Glutamatergic neuron (in vitro differentiated cells): Measurements from ENCODE around the gene QPCT. TPM values are rescaled to one million over a fixed set of nuclear protein-coding genes. Genes with fewer than 3 reads are reported as not detected.

ENCODE experiments used
- DNase-seq: peaks from one replicate; pipeline ENCODE4 v3.0.0; 2022
- H3K27ac Mint-ChIP-seq: one replicate; pipeline ENCODE4 v1.8.0; 2020; ENCODE audit warnings: mild to moderate bottlenecking, mixed read lengths, inconsistent platforms; ENCODE audit not compliant: unreplicated experiment
- H3K27me3 Mint-ChIP-seq: one replicate; pipeline ENCODE4 v1.8.0; 2020; ENCODE audit warnings: mild to moderate bottlenecking, moderate library complexity, mixed read lengths, inconsistent platforms; ENCODE audit not compliant: unreplicated experiment
- H3K36me3 Mint-ChIP-seq: one replicate; pipeline ENCODE4 v1.8.0; 2020; ENCODE audit warnings: mild to moderate bottlenecking, mixed read lengths, inconsistent platforms; ENCODE audit not compliant: unreplicated experiment
- H3K4me1 Mint-ChIP-seq: one replicate; pipeline ENCODE4 v1.8.0; 2020; ENCODE audit warnings: mild to moderate bottlenecking, low read depth, mixed read lengths, inconsistent platforms; ENCODE audit not compliant: unreplicated experiment
- H3K4me3 Mint-ChIP-seq: one replicate; pipeline ENCODE4 v1.8.0; 2020; ENCODE audit warnings: mild to moderate bottlenecking, mixed read lengths, inconsistent platforms; ENCODE audit not compliant: unreplicated experiment
- H3K9me3 Mint-ChIP-seq: one replicate; pipeline ENCODE4 v1.8.0; 2020; ENCODE audit warnings: mild to moderate bottlenecking, moderate library complexity, mixed read lengths, inconsistent platforms; ENCODE audit not compliant: unreplicated experiment
- CTCF ChIP-seq: fragments of 200-600 bp; sonication (generic); IDR thresholded peaks from one replicate; pipeline ENCODE4 v1.5.0; 2021; ENCODE audit not compliant: partially characterized antibody, unreplicated experiment
- total RNA-seq: library from RNA; stranded (reverse); fragmentation: NEBNext Ultra II Directional; extraction: Animal tissue kit (Norgen Biotek cat#: 25700); gene quantifications from one replicate; pipeline ENCODE4 v1.2.1, GENCODE V29; 2021; ENCODE audit not compliant: unreplicated experiment

The QPCT gene
- total RNA-seq, 1 donor from 2014 or later: 7.4 TPM

- no peak overlapping the region for H3K4me3 Mint-ChIP-seq
- H3K27me3 Mint-ChIP-seq: no peaks in the 10 kb centered on the region
- no peak for TF ChIP-seq CTCF
- no peaks in the 10 kb centered on the region for H3K4me1 Mint-ChIP-seq
- H3K36me3 Mint-ChIP-seq: no peaks in the 10 kb centered on the region
- no peak for DNase-seq
- no peak overlapping the region for H3K27ac Mint-ChIP-seq
- no peaks in the 10 kb centered on the region for H3K9me3 Mint-ChIP-seq
These were observed 26.2 kb downstream of the QPCT start for GRCh38 chr2:37370666-37371065.

GRCh38 chr2:37372000-37372399 is 27.6 kb downstream of the QPCT start:
- Mint-ChIP-seq H3K27me3 (no peaks in the 10 kb centered on the region), H3K4me1 (no peaks in the 10 kb centered on the region), H3K27ac (no peak overlapping the region), H3K36me3 (no peaks in the 10 kb centered on the region), H3K9me3 (no peaks in the 10 kb centered on the region), H3K4me3 (no peak overlapping the region)
- no peak for TF ChIP-seq CTCF
- no peak for DNase-seq

GRCh38 chr2:37375741-37376288 is 31.4 kb downstream of the QPCT start:
- no peaks in the 10 kb centered on the region for H3K36me3 Mint-ChIP-seq
- H3K4me1 Mint-ChIP-seq: no peaks in the 10 kb centered on the region
- H3K27me3 Mint-ChIP-seq: no peaks in the 10 kb centered on the region
- no peaks in the 10 kb centered on the region for H3K9me3 Mint-ChIP-seq
- no peak for DNase-seq
- TF ChIP-seq CTCF: no peak
- no peak overlapping the region for H3K27ac Mint-ChIP-seq
- H3K4me3 Mint-ChIP-seq: no peak overlapping the region

- DNase-seq: no peak
- Mint-ChIP-seq H3K9me3 (no peaks in the 10 kb centered on the region), H3K4me1 (no peaks in the 10 kb centered on the region), H3K27me3 (no peaks in the 10 kb centered on the region), H3K4me3 (no peak overlapping the region), H3K36me3 (no peaks in the 10 kb centered on the region), H3K27ac (no peak overlapping the region)
- TF ChIP-seq CTCF: no peak
These were observed 32.2 kb downstream of the QPCT start for GRCh38 chr2:37376421-37377186.

GRCh38 chr2:37377187-37377532 is 32.7 kb downstream of the QPCT start:
- no peak for DNase-seq
- no peaks in the 10 kb centered on the region for H3K4me1 Mint-ChIP-seq
- no peaks in the 10 kb centered on the region for H3K9me3 Mint-ChIP-seq
- H3K27me3 Mint-ChIP-seq: no peaks in the 10 kb centered on the region
- no peak for TF ChIP-seq CTCF
- H3K4me3 Mint-ChIP-seq: no peak overlapping the region
- H3K36me3 Mint-ChIP-seq: no peaks in the 10 kb centered on the region
- H3K27ac Mint-ChIP-seq: no peak overlapping the region
